GM12874 (cell line): Measurements from ENCODE around the gene PALS1.

Experiments used
- CTCF ChIP-seq: IDR thresholded peaks from 2 replicates; pipeline ENCODE4 v1.5.1; 2011; ENCODE audit warnings: low read depth, mild to moderate bottlenecking, control low read depth, low read length, moderate library complexity; ENCODE audit not compliant: insufficient read depth

The PALS1 gene

GRCh38 chr14:67239582-67239981, 1.7 kb upstream of the PALS1 start:
- TF ChIP-seq CTCF: no peak

GRCh38 chr14:67240168-67240932, 885 bp upstream of the PALS1 start:
- no peak for TF ChIP-seq CTCF

- no peak for TF ChIP-seq CTCF
Observed at GRCh38 chr14:67240978-67241410, 241 bp upstream of the PALS1 start.

GRCh38 chr14:67242168-67242420, 859 bp downstream of the PALS1 start:
- no peak for TF ChIP-seq CTCF

- no peak for TF ChIP-seq CTCF
Observed at GRCh38 chr14:67245104-67245503, 3.9 kb downstream of the PALS1 start.

- TF ChIP-seq CTCF: no peak
Observed at GRCh38 chr14:67251573-67252226, 10.5 kb downstream of the PALS1 start.

- TF ChIP-seq CTCF: no peak
Observed at GRCh38 chr14:67253076-67253635, 11.9 kb downstream of the PALS1 start.
